ENCODE data around the gene OPRPN. TPM values are rescaled to one million over a fixed set of nuclear protein-coding genes. Genes with fewer than 3 reads are reported as not detected.

The OPRPN gene
- total RNA-seq, 1 donor from 2014 or later = not detected

- H3K9me3 Mint-ChIP-seq = no peaks in the 10 kb centered on the region
- Histone ChIP-seq H3K9me3 (ENCODE audit: low read depth) (no peaks in the 10 kb centered on the region), H3K4me1 (no peaks in the 10 kb centered on the region), H3K9ac (no peak overlapping the region), H3K27ac (no peak overlapping the region), H3K4me3 (no peak overlapping the region), H3K27me3 (no peaks in the 10 kb centered on the region), H4K20me1 (ENCODE audit: low read depth) (no peaks in the 10 kb centered on the region), H3K36me3 (no peaks in the 10 kb centered on the region), H3K79me2 (ENCODE audit: low read depth) (no peaks in the 10 kb centered on the region), H3K4me2 (no peak overlapping the region), H3F3A (ENCODE audit: low read depth) (no peaks in the 10 kb centered on the region), H2AFZ (replicated peaks) (no peak overlapping the region)
- TF ChIP-seq CTCF (IDR thresholded peaks at IDR 0.05) (no peak), EZH2phosphoT487 (IDR thresholded peaks at IDR 0.05) (no peak), EZH2 (IDR thresholded peaks at IDR 0.05) (no peak)
- H3K36me3 Mint-ChIP-seq = no peaks in the 10 kb centered on the region
- H3K4me3 Mint-ChIP-seq = no peak overlapping the region
- H3K4me1 Mint-ChIP-seq = no peaks in the 10 kb centered on the region
- no peak overlapping the region for H3K27ac Mint-ChIP-seq
- no peak for DNase-seq (ENCODE audit: low spot score)
- no peaks in the 10 kb centered on the region for H3K27me3 Mint-ChIP-seq (ENCODE audit: insufficient read depth, low read depth)
Observed at GRCh38 chr4:70367813-70368212, 29.9 kb upstream of the OPRPN start.

- Mint-ChIP-seq H3K9me3 (peaks cover 4% of the 10 kb centered on the region), H3K4me3 (no peak overlapping the region), H3K27ac (no peak overlapping the region), H3K4me1 (no peaks in the 10 kb centered on the region), H3K36me3 (no peaks in the 10 kb centered on the region), H3K27me3 (ENCODE audit: insufficient read depth, low read depth) (no peaks in the 10 kb centered on the region)
- no peak overlapping the region for H3K9ac ChIP-seq
- TF ChIP-seq EZH2 (IDR thresholded peaks at IDR 0.05) = no peak
- no peak for TF ChIP-seq EZH2phosphoT487 (IDR thresholded peaks at IDR 0.05)
- no peak for TF ChIP-seq CTCF (IDR thresholded peaks at IDR 0.05)
- no peaks in the 10 kb centered on the region for H3K36me3 ChIP-seq
- no peaks in the 10 kb centered on the region for H3F3A ChIP-seq (ENCODE audit: low read depth)
- H3K9me3 ChIP-seq (ENCODE audit: low read depth) = no peaks in the 10 kb centered on the region
- H3K4me2 ChIP-seq = no peak overlapping the region
- no peak overlapping the region for H3K4me3 ChIP-seq
- H4K20me1 ChIP-seq (ENCODE audit: low read depth) = no peaks in the 10 kb centered on the region
- no peaks in the 10 kb centered on the region for H3K4me1 ChIP-seq
- no peaks in the 10 kb centered on the region for H3K27me3 ChIP-seq
- H3K79me2 ChIP-seq (ENCODE audit: low read depth) = no peaks in the 10 kb centered on the region
- H2AFZ ChIP-seq (replicated peaks) = no peak overlapping the region
- no peak overlapping the region for H3K27ac ChIP-seq
- no peak for DNase-seq (ENCODE audit: low spot score)
Observed at GRCh38 chr4:70371987-70372386, 25.8 kb upstream of the OPRPN start.

- H3K9me3 Mint-ChIP-seq = peaks cover 4% of the 10 kb centered on the region
- no peak overlapping the region for H3K27ac Mint-ChIP-seq
- no peaks in the 10 kb centered on the region for H3K4me1 ChIP-seq
- H3K36me3 ChIP-seq = no peaks in the 10 kb centered on the region
- no peaks in the 10 kb centered on the region for H4K20me1 ChIP-seq (ENCODE audit: low read depth)
- H3K9ac ChIP-seq = no peak overlapping the region
- H3K4me1 Mint-ChIP-seq = no peaks in the 10 kb centered on the region
- H3K79me2 ChIP-seq (ENCODE audit: low read depth) = no peaks in the 10 kb centered on the region
- DNase-seq (ENCODE audit: low spot score) = no peak
- no peak overlapping the region for H3K4me3 Mint-ChIP-seq
- no peaks in the 10 kb centered on the region for H3K27me3 ChIP-seq
- no peak overlapping the region for H3K4me3 ChIP-seq
- no peaks in the 10 kb centered on the region for H3F3A ChIP-seq (ENCODE audit: low read depth)
- H3K36me3 Mint-ChIP-seq = no peaks in the 10 kb centered on the region
- H3K27me3 Mint-ChIP-seq (ENCODE audit: insufficient read depth, low read depth) = no peaks in the 10 kb centered on the region
- TF ChIP-seq EZH2 (IDR thresholded peaks at IDR 0.05) (no peak), EZH2phosphoT487 (IDR thresholded peaks at IDR 0.05) (no peak), CTCF (IDR thresholded peaks at IDR 0.05) (no peak)
- H3K4me2 ChIP-seq = no peak overlapping the region
- H3K27ac ChIP-seq = no peak overlapping the region
- peak overlapping the region; percentile 77 for H2AFZ ChIP-seq (replicated peaks)
- H3K9me3 ChIP-seq (ENCODE audit: low read depth) = no peaks in the 10 kb centered on the region
Observed at GRCh38 chr4:70372760-70373159, 25.0 kb upstream of the OPRPN start.
